Measurements from ENCODE around the gene DTWD1.

Gene DTWD1

GRCh38 chr15:49645941-49646340 lies 25.1 kb downstream of the DTWD1 start:
- no peak for TF ChIP-seq CTCF (IDR thresholded peaks at IDR 0.05; ENCODE audit: control insufficient read depth, extremely low read depth, insufficient read depth)
- no peak overlapping the region for H3K4me3 ChIP-seq (ENCODE audit: low read depth, low read length)
- DNase-seq (ENCODE audit: low read depth), result peak; percentile 88

- TF ChIP-seq CTCF (IDR thresholded peaks at IDR 0.05; ENCODE audit: control insufficient read depth, extremely low read depth, insufficient read depth), result no peak
Observed at GRCh38 chr15:49646891-49647290, 26.0 kb downstream of the DTWD1 start.

GRCh38 chr15:49649987-49650386 lies 29.1 kb downstream of the DTWD1 start:
- TF ChIP-seq CTCF (IDR thresholded peaks at IDR 0.05; ENCODE audit: control insufficient read depth, extremely low read depth, insufficient read depth), result no peak
- no peak overlapping the region for H3K4me3 ChIP-seq (ENCODE audit: low read depth, low read length)
- no peak for DNase-seq (ENCODE audit: low read depth)

More at GRCh38 chr15:49646891-49647290, 26.0 kb downstream of the DTWD1 start:
- no peak overlapping the region for H3K4me3 ChIP-seq (ENCODE audit: low read depth, low read length)
- DNase-seq (ENCODE audit: low read depth), result no peak

- H3K4me3 ChIP-seq (ENCODE audit: low read depth, low read length), result no peak overlapping the region
- no peak for TF ChIP-seq CTCF (IDR thresholded peaks at IDR 0.05; ENCODE audit: control insufficient read depth, extremely low read depth, insufficient read depth)
- no peak for DNase-seq (ENCODE audit: low read depth)
Observed at GRCh38 chr15:49650676-49651075, 29.8 kb downstream of the DTWD1 start.

- H3K4me3 ChIP-seq (ENCODE audit: low read depth, low read length), result no peak overlapping the region
- TF ChIP-seq CTCF (IDR thresholded peaks at IDR 0.05; ENCODE audit: control insufficient read depth, extremely low read depth, insufficient read depth), result no peak
- DNase-seq (ENCODE audit: low read depth), result no peak
Observed at GRCh38 chr15:49652922-49653321, 32.1 kb downstream of the DTWD1 start.

GRCh38 chr15:49656734-49657133 lies 35.9 kb downstream of the DTWD1 start:
- DNase-seq (ENCODE audit: low read depth), result no peak

More at GRCh38 chr15:49656734-49657133, 35.9 kb downstream of the DTWD1 start:
- no peak overlapping the region for H3K4me3 ChIP-seq (ENCODE audit: low read depth, low read length)
- TF ChIP-seq CTCF (IDR thresholded peaks at IDR 0.05; ENCODE audit: control insufficient read depth, extremely low read depth, insufficient read depth), result no peak
